Activated CD8-positive, alpha-beta memory T cell treated with anti-CD3 and anti-CD28 coated beads, Interleukin-2, amount 10 ng/mL, durations not matched to agents 7 days and 5 days (primary cell): Measurements from ENCODE around the gene GPD2. TPM values are rescaled to one million over a fixed set of nuclear protein-coding genes. Genes with fewer than 3 reads are reported as not detected.

ENCODE experiments used
- ATAC-seq: fragments of 150-1000 bp; cut with Tn5 transposase; one replicate; pipeline ENCODE4 v1.10.0; 2021; ENCODE audit warnings: moderate library complexity
- CTCF ChIA-PET: fragments of 350-600 bp; sonication (Branson Sonifier 250); formaldehyde crosslinking; loops from one replicate; lab custom pipeline; 2021; ENCODE audit warnings: antibody characterized with exemption; lab: Charles Lee
- DNase-seq: peaks from one replicate; pipeline ENCODE4 v3.0.0-alpha.2; 2020
- H3K27ac Mint-ChIP-seq: one replicate; pipeline ENCODE4 v1.8.0; 2021; ENCODE audit warnings: mild to moderate bottlenecking, mixed read lengths
- H3K27me3 Mint-ChIP-seq: one replicate; pipeline ENCODE4 v1.8.0; 2021; ENCODE audit warnings: mixed read lengths
- H3K36me3 Mint-ChIP-seq: one replicate; pipeline ENCODE4 v1.8.0; 2021; ENCODE audit warnings: mild to moderate bottlenecking, mixed read lengths
- H3K4me1 Mint-ChIP-seq: one replicate; pipeline ENCODE4 v1.8.0; 2021; ENCODE audit warnings: mixed read lengths
- H3K4me3 Mint-ChIP-seq: one replicate; pipeline ENCODE4 v1.8.0; 2021; ENCODE audit warnings: mild to moderate bottlenecking, moderate library complexity, mixed read lengths
- H3K9me3 Mint-ChIP-seq: one replicate; pipeline ENCODE4 v1.8.0; 2022; ENCODE audit warnings: low read depth, mixed read lengths
- total RNA-seq, 2 experiments: library from RNA; stranded (reverse); gene quantifications; one replicate each; pipeline ENCODE4 v1.2.3, GENCODE V29; 2021

GPD2 gene
- total RNA-seq, 2 experiments from 2014 or later = 23.6 to 26.1 TPM

GRCh38 chr2:156471762-156472161 is 35.6 kb downstream of the GPD2 start:
- ATAC-seq (no peak), DNase-seq (no peak)
- H3K4me3 Mint-ChIP-seq = no peak overlapping the region
- no peak overlapping the region for H3K27ac Mint-ChIP-seq
- CTCF ChIA-PET = interaction anchor here (1.5 kb wide), 1 partner anchor 138 kb away, joined by 6 read pairs; no protein-coding TSS in a partner anchor
- H3K9me3 Mint-ChIP-seq = no peaks in the 10 kb centered on the region
- peaks cover 43% of the 10 kb centered on the region for H3K4me1 Mint-ChIP-seq
- peaks cover 25% of the 10 kb centered on the region for H3K36me3 Mint-ChIP-seq
- no peaks in the 10 kb centered on the region for H3K27me3 Mint-ChIP-seq

- Mint-ChIP-seq H3K27ac (no peak overlapping the region), H3K4me3 (no peak overlapping the region), H3K9me3 (no peaks in the 10 kb centered on the region), H3K4me1 (peaks cover 47% of the 10 kb centered on the region), H3K36me3 (peaks cover 29% of the 10 kb centered on the region), H3K27me3 (no peaks in the 10 kb centered on the region)
- DNase-seq = no peak
- CTCF ChIA-PET = interaction anchor here (1.2 to 1.5 kb wide), 2 partner anchors 27 to 138 kb away, joined by 4 to 6 read pairs; no protein-coding TSS in a partner anchor
- peak; percentile 54 for ATAC-seq
Observed at GRCh38 chr2:156472686-156473085, 36.5 kb downstream of the GPD2 start.

GRCh38 chr2:156473445-156473844 is 37.3 kb downstream of the GPD2 start:
- H3K4me3 Mint-ChIP-seq = no peak overlapping the region
- CTCF ChIA-PET = interaction anchor here (1.2 to 1.3 kb wide), 2 partner anchors 27 to 138 kb away, joined by 4 read pairs; no protein-coding TSS in a partner anchor
- no peaks in the 10 kb centered on the region for H3K27me3 Mint-ChIP-seq
- peaks cover 52% of the 10 kb centered on the region for H3K4me1 Mint-ChIP-seq
- DNase-seq (no peak), ATAC-seq (no peak)
- H3K36me3 Mint-ChIP-seq = peaks cover 27% of the 10 kb centered on the region
- no peak overlapping the region for H3K27ac Mint-ChIP-seq
- H3K9me3 Mint-ChIP-seq = no peaks in the 10 kb centered on the region

GRCh38 chr2:156474401-156474800 is 38.2 kb downstream of the GPD2 start:
- peaks cover 55% of the 10 kb centered on the region for H3K4me1 Mint-ChIP-seq
- CTCF ChIA-PET = interaction anchor here (1.3 to 1.6 kb wide), 2 partner anchors 8 to 139 kb away, joined by 3 to 4 read pairs; no protein-coding TSS in a partner anchor
- H3K36me3 Mint-ChIP-seq = peaks cover 29% of the 10 kb centered on the region
- DNase-seq (no peak), ATAC-seq (no peak)
- no peaks in the 10 kb centered on the region for H3K27me3 Mint-ChIP-seq
- no peak overlapping the region for H3K27ac Mint-ChIP-seq
- no peaks in the 10 kb centered on the region for H3K9me3 Mint-ChIP-seq
- no peak overlapping the region for H3K4me3 Mint-ChIP-seq

- DNase-seq = no peak
- H3K4me3 Mint-ChIP-seq = peak overlapping the region; percentile 49
- H3K9me3 Mint-ChIP-seq = no peaks in the 10 kb centered on the region
- peak overlapping the region; percentile 79 for H3K27ac Mint-ChIP-seq
- CTCF ChIA-PET = interaction anchor here (1.0 kb wide), 1 partner anchor 10 kb away, joined by 3 read pairs; no protein-coding TSS in a partner anchor
- no peaks in the 10 kb centered on the region for H3K27me3 Mint-ChIP-seq
- peaks cover 29% of the 10 kb centered on the region for H3K36me3 Mint-ChIP-seq
- no peak for ATAC-seq
- peaks cover 65% of the 10 kb centered on the region for H3K4me1 Mint-ChIP-seq
Observed at GRCh38 chr2:156476021-156476849, 40.1 kb downstream of the GPD2 start.

- H3K4me3 Mint-ChIP-seq = peak overlapping the region; percentile 49
- peak; percentile 70 for ATAC-seq
- CTCF ChIA-PET = interaction anchor here (1.0 kb wide), 1 partner anchor 10 kb away, joined by 3 read pairs; no protein-coding TSS in a partner anchor
- H3K27me3 Mint-ChIP-seq = no peaks in the 10 kb centered on the region
- H3K27ac Mint-ChIP-seq = peak overlapping the region; percentile 79
- peaks cover 27% of the 10 kb centered on the region for H3K36me3 Mint-ChIP-seq
- peaks cover 63% of the 10 kb centered on the region for H3K4me1 Mint-ChIP-seq
- DNase-seq = peak; percentile 56
- H3K9me3 Mint-ChIP-seq = no peaks in the 10 kb centered on the region
Observed at GRCh38 chr2:156476850-156477206, 40.6 kb downstream of the GPD2 start.

- no peaks in the 10 kb centered on the region for H3K9me3 Mint-ChIP-seq
Observed at GRCh38 chr2:156480376-156480775, 44.2 kb downstream of the GPD2 start.

GRCh38 chr2:156481312-156481711 is 45.1 kb downstream of the GPD2 start:
- no peak for DNase-seq
- Mint-ChIP-seq H3K27ac (no peak overlapping the region), H3K27me3 (no peaks in the 10 kb centered on the region), H3K4me3 (no peak overlapping the region), H3K9me3 (no peaks in the 10 kb centered on the region), H3K36me3 (peaks cover 21% of the 10 kb centered on the region), H3K4me1 (peaks cover 67% of the 10 kb centered on the region)
- CTCF ChIA-PET = interaction anchor here (0.8 to 1.4 kb wide), 4 partner anchors 9 to 106 kb away, joined by 3 to 4 read pairs (median 3); no protein-coding TSS in a partner anchor
- no peak for ATAC-seq

More at GRCh38 chr2:156480376-156480775, 44.2 kb downstream of the GPD2 start:
- H3K4me1 Mint-ChIP-seq = peaks cover 70% of the 10 kb centered on the region
- no peaks in the 10 kb centered on the region for H3K27me3 Mint-ChIP-seq
- peak overlapping the region; percentile 41 for H3K27ac Mint-ChIP-seq
- ATAC-seq (peak; percentile 60), DNase-seq (no peak)
- no peak overlapping the region for H3K4me3 Mint-ChIP-seq
- CTCF ChIA-PET = interaction anchor here (1.4 kb wide), 1 partner anchor 80 kb away, joined by 3 read pairs; no protein-coding TSS in a partner anchor
- H3K36me3 Mint-ChIP-seq = peaks cover 26% of the 10 kb centered on the region

- H3K27ac Mint-ChIP-seq = no peak overlapping the region
- CTCF ChIA-PET = no interaction called here
- no peak for ATAC-seq
- H3K4me1 Mint-ChIP-seq = peaks cover 61% of the 10 kb centered on the region
- no peaks in the 10 kb centered on the region for H3K27me3 Mint-ChIP-seq
- no peak for DNase-seq
- H3K36me3 Mint-ChIP-seq = peaks cover 14% of the 10 kb centered on the region
- H3K9me3 Mint-ChIP-seq = no peaks in the 10 kb centered on the region
- H3K4me3 Mint-ChIP-seq = no peak overlapping the region
Observed at GRCh38 chr2:156483741-156484173, 47.6 kb downstream of the GPD2 start.

- Mint-ChIP-seq H3K9me3 (no peaks in the 10 kb centered on the region), H3K4me1 (peaks cover 63% of the 10 kb centered on the region), H3K27me3 (no peaks in the 10 kb centered on the region), H3K4me3 (no peak overlapping the region), H3K27ac (no peak overlapping the region), H3K36me3 (peaks cover 6% of the 10 kb centered on the region)
- CTCF ChIA-PET = interaction anchor here (1.1 kb wide), 1 partner anchor 9 kb away, joined by 3 read pairs; no protein-coding TSS in a partner anchor
- no peak for DNase-seq
- no peak for ATAC-seq
Observed at GRCh38 chr2:156486147-156486546, 50.0 kb downstream of the GPD2 start.

GRCh38 chr2:156486614-156487013 is 50.4 kb downstream of the GPD2 start:
- Mint-ChIP-seq H3K27me3 (no peaks in the 10 kb centered on the region), H3K4me1 (peaks cover 65% of the 10 kb centered on the region), H3K9me3 (no peaks in the 10 kb centered on the region), H3K36me3 (peaks cover 6% of the 10 kb centered on the region), H3K4me3 (no peak overlapping the region), H3K27ac (no peak overlapping the region)
- DNase-seq = no peak
- CTCF ChIA-PET = interaction anchor here (1.1 kb wide), 1 partner anchor 10 kb away, joined by 3 read pairs; no protein-coding TSS in a partner anchor
- no peak for ATAC-seq

- Mint-ChIP-seq H3K4me1 (peaks cover 61% of the 10 kb centered on the region), H3K9me3 (no peaks in the 10 kb centered on the region), H3K4me3 (no peak overlapping the region), H3K27ac (no peak overlapping the region), H3K36me3 (peaks cover 6% of the 10 kb centered on the region), H3K27me3 (no peaks in the 10 kb centered on the region)
- no peak for ATAC-seq
- DNase-seq = no peak
- CTCF ChIA-PET = no interaction called here
Observed at GRCh38 chr2:156489195-156489594, 53.0 kb downstream of the GPD2 start.

- H3K36me3 Mint-ChIP-seq = peaks cover 3% of the 10 kb centered on the region
- CTCF ChIA-PET = interaction anchor here (0.7 to 0.8 kb wide), 2 partner anchors 9 to 28 kb away, joined by 3 read pairs; no protein-coding TSS in a partner anchor
- H3K4me1 Mint-ChIP-seq = peaks cover 58% of the 10 kb centered on the region
- H3K27me3 Mint-ChIP-seq = no peaks in the 10 kb centered on the region
- H3K4me3 Mint-ChIP-seq = peak overlapping the region; percentile 19
- ATAC-seq = peak; percentile 61
- no peak for DNase-seq
- H3K9me3 Mint-ChIP-seq = no peaks in the 10 kb centered on the region
- peak overlapping the region; percentile 30 for H3K27ac Mint-ChIP-seq
Observed at GRCh38 chr2:156489750-156490465, 53.7 kb downstream of the GPD2 start.
